Activated CD4-positive, CD25-positive, alpha-beta regulatory T cell (primary cell): Measurements from ENCODE around the gene TRAPPC12.
"Not testable (repeated sequence)": the region's sequence is repeated elsewhere in the genome, so short reads cannot be mapped to it uniquely, and the experiment has no call there.

ENCODE experiments used
- DNase-seq, 4 experiments: peaks; one replicate each; lab custom pipeline; 2025; lab: John Stamatoyannopoulos, UW

TRAPPC12 gene

DNA sequence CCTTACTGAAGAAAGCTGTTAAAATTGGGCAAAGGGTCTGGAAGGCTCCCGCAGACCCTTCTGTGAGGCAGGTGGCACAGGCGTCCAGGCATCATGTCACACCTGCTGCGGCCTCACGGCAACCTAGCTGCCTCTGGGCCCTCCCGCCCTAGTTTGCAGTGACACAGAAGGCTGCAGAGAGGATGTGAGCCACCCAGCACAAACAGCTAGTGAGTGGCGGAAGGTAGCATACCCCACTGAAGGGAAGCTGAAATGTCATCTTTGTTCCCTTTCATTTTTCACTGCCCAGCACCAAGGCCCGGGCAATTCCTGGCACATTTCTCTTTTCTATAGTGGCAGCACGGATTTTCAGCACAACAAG lies 53.8 kb downstream of the TRAPPC12 start:
- no peak for DNase-seq

DNA sequence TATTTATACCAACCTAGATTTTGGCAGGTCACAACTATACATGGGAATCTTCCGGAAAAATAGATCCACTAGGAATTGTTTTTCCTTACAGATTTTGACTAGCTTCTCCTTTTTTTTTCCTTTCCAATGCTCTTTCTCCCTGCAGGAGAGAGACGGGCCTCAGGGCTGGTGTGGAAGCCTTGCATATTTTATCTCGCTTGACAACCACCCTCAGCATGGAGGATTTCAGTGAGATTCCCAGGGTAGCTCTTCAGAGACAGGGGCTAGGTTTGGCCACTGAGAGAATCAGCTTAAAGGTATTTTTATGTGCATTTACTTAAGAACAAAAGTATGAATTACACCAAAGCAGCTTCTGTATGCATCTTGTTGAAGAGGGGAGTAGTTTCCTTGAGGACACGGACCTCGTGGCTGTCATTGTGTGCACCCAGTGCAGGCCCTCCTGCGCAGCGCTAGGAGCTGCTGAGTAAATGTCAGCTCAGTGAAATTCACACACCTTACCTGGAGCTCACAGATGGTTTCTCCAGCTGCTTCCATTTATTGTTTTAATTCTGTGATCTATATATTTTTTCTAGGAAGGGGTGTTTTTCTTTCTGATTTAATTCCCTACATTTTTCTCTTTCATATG lies 54.4 kb downstream of the TRAPPC12 start:
- no peak for DNase-seq

DNA sequence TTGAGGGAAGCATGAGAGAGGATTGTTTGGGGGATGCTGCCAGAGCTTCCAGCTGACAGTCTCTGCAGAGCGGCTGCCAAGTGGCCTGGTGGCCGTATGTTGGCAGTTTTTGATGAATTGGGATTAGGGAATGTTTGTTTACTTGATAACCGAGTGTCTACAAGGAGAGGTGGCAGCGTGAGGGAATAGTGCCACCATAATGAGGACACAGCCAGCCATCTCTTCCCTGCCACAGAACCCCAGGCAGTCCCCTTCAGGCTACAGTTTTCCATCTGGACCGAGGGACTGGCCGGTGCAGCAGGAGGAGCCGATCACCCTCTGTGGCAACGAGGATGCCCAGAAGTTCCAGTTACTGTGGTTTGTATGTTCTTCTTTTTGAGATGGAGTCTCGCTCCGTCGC lies 55.2 kb downstream of the TRAPPC12 start:
- DNase-seq, result no peak

DNA sequence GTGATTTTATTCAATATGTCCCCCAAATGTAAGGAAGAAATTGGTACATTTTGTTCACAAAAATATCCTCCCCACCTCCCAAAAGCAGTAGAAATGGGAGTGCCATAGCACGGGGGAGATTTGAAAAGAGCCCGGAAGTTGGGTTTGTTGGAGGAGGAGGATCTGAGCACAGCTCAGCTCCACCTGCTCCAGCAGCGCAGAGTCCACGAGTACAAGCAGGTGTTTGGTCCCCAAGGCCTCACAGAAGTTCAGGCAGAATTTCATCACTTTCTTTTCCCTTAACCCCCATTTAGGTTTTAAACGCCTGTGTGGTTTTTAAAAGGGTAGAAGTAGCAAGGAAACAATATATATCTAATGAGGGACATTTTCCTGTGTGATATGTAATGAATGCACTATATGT lies 56.0 kb downstream of the TRAPPC12 start:
- DNase-seq, result no peak

DNA sequence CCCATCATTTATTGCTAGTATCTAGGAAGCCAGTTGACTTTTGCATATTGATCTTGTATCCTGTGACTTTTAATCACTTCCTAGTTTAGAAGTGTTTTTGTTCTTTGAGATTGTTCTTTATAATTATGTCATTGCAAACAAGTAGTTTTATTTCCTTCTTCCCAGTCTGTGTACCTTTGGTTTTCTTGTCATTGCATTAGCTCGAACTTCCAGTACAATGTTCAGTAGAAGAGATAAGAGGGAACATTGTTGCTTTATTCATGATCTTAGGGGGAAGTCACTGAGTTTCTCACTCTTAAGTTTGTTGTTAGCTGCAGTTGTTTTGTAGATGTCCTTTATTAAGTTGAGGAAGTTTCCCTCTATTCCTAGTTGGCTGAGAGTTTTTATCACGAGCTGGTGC lies 61.0 kb downstream of the TRAPPC12 start:
- DNase-seq, result no peak

DNA sequence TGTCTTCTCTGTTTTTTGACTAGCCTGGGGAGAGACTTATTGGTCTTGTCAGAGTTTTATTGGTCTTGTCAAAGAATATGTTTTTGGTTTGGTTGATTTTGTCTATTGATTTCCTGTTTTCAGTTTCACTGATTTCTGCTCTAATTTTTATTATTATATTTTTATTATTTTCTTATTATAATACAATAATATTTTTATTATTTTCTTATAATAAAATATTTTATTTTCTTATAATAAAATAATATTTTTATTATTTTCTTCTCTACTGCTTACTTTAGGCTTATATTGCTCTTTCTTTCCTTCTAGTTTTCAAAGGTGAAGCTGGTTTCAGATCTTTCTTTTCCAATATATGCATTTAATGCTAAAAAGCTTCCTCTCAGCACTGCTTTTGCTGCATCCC lies 62.0 kb downstream of the TRAPPC12 start:
- DNase-seq, result no peak

DNA sequence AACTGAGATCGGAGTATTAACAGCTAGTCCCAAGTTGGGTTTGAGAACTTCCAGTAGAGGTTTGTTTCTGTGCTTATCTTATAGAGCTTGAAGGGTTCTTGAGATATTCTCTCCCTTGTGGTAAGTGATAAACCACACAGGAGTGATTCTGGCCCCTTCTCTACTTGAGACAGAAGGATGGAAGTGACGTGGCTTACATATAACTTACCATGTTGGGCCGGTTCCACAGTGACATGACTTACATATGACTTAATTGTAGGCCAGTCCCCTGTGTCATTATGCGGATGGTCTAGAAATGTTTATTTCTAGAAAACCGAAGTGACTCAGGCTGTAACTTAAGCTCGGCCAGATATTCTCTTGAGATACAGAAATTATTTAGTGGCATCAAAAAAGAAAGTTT lies 62.7 kb downstream of the TRAPPC12 start:
- no peak for DNase-seq

DNA sequence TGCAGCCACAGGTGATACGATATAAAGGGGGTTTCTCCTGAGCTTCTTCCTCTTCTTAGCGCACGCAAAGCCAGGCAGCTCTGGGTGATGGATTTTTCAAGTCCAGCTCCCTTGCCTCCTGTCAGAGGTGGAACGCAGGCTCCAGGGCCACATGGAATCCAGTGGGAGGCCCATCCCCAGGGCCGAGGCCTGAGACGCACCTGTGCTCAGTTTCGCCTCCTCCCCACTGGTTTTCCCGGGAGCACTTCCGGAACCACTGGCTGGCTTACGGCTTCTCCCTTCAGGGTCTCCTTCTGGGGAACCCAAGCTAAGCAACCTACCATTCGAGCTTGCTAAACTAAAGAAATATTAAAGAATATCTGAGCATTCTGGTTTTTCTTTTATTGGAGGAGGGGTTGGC lies 63.6 kb downstream of the TRAPPC12 start:
- no peak for DNase-seq

DNA sequence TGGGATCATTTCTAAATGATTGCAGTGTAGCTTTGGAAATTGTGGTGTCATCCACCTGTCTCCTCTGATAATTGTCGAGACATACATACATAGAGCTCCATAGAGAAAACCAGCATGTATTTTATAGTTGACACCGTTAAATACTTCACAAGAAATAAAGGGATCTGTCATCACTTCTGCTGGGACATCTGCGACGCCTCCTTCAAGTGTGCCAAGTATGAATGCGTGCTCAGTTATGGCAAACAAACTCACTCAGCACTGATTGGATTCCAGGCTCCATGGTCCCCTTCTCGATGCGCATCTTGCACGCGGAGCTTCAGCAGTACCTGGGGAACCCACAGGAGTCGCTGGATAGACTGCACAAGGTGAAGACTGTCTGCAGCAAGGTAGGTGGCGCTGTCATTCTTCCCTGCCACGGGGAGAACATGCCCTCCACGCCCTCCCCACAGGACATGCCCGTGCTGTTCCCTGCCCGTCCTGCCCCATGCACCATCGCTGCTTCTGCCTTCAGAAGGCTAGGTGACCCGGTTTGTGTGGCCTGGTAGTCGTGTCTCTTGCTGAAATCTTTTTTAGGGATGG lies 64.1 kb downstream of the TRAPPC12 start:
- DNase-seq, result no peak

DNA sequence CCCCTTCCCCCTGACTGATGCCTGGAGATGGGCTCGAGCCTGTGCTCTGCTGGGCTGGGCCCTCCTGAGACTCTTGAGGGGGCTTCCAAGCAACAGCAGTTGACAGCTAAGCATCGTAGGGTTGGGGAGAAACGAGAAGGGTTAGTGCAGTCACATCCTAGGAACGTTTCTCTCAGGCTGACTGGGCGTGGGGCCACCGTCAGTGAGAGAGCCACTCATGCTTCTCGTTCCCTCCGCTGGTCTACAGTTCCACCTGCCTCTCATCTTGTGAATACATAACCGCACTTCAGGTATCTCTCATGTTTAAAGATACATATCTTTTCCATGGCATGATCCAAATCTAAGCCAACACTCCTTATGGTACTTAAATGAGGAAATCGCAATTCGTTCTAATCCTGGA lies 66.4 kb downstream of the TRAPPC12 start:
- no peak for DNase-seq

DNA sequence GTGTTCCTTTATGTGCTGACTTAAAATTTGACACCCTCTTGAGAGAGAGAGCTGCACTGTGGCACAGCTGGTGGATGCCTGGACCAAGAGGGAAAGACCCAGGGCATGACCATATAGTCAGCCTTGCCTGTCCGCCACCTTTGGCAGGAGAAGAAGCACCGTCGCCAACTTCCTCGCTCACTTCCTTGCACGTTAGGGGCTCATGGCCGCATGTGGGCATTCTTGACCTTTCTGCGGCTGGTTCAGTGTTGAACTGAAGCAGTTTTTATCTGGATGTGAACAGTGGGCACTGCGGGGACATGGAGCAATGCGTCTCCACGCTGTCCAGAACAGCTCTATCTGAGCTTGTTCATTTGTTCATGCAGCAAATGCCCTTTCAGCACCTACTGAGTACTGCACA lies 66.9 kb downstream of the TRAPPC12 start:
- no peak for DNase-seq

DNA sequence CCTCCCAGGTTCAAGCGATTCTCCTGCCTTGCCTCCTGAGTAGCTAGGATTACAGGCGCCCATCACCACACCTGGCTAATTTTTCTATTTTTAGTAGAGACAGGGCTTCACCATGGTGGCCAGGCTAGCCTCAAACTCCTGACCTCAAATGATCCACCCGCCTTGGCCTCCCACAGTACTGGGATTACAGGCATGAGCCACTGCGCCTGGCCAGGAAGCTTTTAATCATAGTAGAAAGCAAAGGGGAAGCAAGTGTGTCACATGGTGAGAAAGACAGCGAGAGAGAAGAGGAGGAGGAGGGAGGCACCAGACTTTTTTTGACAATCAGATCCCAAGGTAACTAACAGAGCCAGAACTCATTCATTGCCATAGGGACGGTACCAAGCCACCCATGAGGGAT lies 67.7 kb downstream of the TRAPPC12 start:
- DNase-seq, result not testable (repeated sequence)

DNA sequence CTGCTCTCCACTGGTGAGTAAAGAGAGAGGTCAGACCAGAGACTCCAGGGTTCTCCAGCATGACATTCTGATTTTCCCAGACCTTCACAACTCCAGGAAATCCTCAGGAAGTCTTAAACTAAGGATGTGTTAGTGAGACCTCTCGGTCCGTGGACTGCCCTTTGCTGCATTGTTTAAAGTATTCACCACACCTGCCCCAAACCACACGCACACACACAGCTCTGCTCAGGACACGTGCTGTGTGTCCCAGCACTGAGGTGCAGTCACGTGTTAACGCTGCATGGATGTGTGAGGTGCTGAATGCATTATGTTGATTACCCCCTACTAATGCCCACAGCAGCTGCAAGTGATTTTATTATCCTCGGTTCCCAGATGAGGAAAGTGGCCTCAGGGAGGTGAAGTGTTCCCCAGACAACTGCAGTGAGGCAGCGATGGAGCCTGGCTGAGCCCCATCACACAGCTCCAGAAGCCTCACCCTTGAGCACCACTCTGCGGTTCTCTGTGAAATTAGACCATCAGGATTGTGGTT lies 68.4 kb downstream of the TRAPPC12 start:
- DNase-seq, result no peak

DNA sequence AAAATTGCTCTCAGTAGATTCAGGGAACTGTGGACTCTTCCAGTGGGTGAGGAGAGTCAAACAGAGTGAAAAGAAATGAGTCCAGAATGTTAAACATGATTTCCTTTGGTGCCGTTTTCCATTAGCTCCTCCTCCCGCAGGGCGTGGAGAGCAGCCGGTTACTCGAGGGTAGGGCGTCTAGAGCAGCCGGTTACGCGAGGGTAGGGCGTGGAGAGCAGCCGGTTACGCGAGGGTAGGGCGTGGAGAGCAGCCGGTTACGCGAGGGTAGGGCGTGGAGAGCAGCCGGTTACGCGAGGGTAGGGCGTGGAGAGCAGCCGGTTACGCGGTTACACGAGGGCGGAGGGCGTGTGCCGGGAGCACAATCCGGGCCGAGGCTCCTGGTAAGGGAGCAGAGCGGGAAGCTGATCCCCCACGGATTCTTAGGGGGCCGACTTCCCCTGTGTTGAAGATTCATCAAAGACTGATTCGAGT lies 69.0 kb downstream of the TRAPPC12 start:
- not testable (repeated sequence) for DNase-seq

DNA sequence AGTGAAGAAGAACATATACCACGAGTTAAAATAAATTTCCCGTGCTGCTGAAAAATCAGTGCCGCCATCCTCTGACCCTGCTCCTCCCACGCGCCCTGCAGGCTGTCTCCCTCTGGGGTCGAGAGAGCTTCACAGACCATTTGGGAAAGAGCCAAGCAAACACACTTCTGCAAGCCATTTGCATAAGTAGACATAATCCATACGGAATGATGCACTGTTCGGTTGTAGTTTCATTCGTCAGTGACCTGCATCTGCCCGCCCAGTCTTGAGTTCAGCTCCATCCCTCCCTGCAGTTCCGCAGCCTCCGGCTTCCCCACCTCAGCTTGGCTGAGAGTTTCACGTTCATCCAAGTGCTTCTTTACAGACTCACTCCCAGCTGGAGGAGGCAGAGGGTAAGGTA lies 69.6 kb downstream of the TRAPPC12 start:
- no peak for DNase-seq

DNA sequence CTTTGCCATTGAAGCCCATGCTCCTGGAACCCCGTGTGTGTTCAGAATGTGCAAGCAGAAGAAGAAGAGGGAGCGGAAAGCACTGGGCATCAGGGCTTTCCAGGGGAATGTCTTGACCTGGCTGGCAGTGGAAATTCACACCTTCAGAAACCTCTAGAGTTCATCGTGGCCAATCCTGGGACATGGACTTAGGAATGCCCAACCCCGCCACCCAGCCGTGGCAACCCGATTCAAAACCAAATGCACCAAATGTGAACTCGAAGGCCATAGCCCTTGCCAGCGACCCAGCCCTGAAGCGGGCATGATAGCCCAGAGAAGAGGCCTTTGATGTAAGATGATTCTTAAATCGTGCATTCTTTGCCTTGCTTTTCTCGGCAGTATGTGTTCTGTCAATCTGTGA lies 70.4 kb downstream of the TRAPPC12 start:
- DNase-seq, result no peak

DNA sequence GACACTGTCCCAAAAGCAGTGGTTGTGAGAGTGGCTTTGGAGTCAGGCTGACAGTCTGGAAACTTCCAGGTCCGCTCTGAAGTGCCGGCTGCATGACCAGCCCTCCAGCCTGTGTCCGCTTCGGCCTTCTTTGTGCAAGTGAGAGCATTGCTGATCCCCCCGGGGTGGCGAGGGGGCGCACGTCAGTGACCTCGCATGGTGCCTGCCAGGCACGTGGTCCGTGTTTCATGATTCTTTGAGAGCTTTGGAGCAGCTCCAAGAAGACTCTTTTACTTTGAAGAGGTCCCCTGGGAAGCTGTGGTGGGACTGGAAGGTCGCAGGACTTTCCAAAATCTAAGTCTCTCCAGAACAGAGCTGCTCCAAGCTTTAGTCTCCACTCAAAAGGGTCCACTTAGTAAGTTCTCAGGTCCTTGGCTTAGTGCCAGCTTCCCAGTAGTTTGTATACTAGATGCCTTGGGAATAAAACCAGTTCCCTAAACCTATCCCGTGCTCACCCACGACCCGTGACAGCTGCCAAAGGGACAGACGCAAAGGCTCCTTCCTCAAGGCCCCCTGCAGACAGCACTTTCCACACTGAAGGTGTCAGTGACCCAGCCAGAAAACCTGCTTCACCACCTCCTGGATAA lies 71.0 kb downstream of the TRAPPC12 start:
- no peak for DNase-seq

DNA sequence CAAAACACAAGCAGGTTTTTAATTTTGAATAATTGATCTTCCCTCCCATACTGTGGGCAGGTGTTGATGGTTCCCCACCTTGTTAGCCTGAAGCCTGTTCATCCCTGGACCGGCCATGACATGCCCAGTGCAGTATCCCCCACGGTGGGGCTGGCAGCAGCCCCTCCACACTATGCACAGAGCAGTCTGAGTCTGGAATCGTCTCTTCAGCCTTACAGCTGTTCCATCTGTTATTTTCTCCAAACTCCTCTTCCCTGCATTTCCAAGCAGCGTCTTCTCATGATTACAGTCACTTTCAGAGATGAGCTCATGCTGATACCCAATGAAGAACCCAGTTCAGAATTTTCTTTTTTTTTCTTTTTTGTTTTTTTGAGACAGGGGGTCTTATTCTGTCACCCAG lies 71.7 kb downstream of the TRAPPC12 start:
- no peak for DNase-seq

DNA sequence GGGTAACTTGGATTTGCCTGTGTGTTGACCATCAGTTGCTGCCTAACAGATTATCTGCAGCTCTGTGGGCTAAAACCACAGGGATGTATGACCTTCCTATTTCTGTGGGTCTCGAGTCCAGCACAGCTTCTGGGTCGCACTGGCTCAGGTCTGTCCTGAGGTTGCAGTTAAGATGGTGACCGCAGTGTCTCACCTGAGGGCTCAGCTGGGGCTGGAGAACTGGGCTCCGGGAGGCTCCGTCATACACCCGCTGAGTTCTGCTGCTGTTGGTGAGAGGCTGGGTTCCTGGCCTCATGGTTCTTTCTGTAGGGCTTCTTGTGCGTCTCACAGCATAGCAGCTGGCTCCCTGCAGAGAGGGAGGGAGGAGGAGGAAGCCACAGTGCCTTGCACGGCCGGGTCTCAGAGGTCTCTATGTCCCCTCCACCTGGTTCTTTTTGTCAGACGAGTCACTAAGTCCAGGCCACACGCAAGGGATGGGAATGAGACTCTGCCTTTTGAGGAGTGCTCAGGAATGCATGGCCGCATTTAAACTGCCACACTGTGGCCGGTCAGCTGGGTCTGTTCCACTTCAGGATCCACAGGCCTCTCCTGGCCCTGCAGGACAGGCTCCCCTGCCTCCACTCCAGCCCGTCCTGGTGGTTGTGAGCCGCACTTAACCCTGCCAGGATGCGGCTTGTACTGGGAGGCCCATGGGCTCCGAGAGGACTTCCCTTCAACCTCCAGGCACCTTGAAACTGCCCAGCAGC lies 72.6 kb downstream of the TRAPPC12 start:
- DNase-seq, result no peak

DNA sequence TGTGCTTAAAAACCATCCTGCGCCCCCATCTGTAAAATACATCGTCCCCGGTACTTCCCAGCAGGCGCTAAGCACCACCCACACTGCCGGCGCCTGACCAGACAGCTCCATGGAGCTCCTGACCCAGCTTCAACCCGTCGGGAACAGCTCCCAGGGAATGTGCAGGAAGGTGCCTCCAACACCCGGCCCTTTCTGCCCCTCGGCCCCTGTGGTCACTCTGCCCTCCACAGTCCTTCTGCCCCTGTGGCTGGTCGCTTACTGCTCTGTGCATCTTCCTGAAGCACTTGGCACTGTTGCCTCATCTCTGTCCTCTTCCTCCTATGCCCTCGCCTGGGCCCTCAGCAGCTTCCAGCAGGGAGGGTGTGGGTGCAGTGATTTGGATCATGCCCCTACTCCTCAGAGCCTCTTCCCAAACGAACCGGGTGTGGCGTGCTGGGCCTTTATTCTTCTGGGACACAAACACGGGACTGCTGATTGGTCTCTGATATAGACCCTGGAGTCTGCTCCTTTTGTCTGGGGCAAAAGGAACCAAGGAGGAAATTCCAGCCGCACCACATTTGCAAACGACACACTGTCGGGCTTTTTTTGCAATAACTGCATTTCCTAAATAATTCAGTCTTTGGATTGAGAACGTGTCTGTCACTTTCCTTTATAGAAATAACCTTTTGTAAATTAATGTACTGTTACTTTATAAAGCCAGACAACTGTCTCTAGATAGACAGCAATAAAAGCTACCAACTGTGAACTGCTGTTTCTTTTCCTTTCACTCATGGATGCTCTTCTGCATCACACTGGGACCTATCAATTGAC lies 73.9 kb downstream of the TRAPPC12 start:
- DNase-seq, result no peak

DNA sequence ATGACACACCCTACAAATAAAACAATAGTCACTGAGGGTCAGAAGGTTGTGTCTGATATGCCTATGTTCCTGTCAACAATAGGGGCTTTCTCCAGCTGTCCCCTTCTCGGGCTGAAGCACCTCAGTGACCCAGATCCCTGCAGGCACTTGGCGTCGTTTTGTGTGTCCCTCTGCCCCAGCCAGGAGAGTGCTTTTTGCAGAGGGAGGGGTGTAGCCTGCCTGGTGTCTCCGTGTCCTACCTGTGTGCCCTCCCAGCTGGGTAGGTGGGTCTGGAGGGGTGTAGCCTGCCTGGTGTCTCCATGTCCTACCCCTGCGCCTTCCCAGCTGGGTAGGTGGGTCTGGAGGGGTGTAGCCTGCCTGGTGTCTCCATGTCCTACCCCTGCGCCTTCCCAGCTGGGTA lies 74.5 kb downstream of the TRAPPC12 start:
- DNase-seq, result not testable (repeated sequence)

DNA sequence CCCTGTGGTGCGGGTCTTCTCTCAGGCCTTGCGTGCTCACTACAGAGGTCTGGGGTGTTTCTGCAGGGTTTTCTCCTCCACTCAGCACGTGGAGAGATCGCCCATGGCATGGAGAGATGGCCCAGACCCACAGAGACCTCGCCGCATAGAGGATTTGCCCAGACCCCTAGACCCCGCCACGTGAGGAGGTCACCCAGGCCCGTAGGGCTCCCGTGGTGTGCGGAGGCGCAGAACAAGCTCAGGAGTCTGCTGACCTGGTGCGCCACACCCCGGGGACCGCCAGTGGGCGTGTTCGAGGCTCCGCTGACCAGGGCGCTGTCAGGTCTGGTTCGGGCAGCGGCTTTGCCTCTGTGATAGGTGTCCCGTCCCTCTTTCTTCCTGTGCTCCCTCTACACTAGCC lies 75.3 kb downstream of the TRAPPC12 start:
- no peak for DNase-seq
